Measurements from ENCODE around the gene CA5B.
"Not testable (repeated sequence)": the region's sequence is repeated elsewhere in the genome, so short reads cannot be mapped to it uniquely, and the experiment has no call there.

The CA5B gene

GRCh38 chrX:15815779-15816437 lies 77.8 kb downstream of the CA5B start:
- DNase-seq, result no peak

- no peak for DNase-seq
Observed at GRCh38 chrX:15816438-15816809, 78.4 kb downstream of the CA5B start.

- no peak for DNase-seq
Observed at GRCh38 chrX:15816886-15817285, 78.8 kb downstream of the CA5B start.

- DNase-seq, result no peak
Observed at GRCh38 chrX:15820106-15821073, 82.3 kb downstream of the CA5B start.

- DNase-seq, result no peak
Observed at GRCh38 chrX:15822922-15823321, 84.9 kb downstream of the CA5B start.

GRCh38 chrX:15825936-15826335 lies 87.9 kb downstream of the CA5B start:
- DNase-seq, result no peak

GRCh38 chrX:15829217-15829616 lies 91.1 kb downstream of the CA5B start:
- DNase-seq, result no peak

GRCh38 chrX:15831347-15831746 lies 93.3 kb downstream of the CA5B start:
- DNase-seq, result not testable (repeated sequence)

- DNase-seq, result no peak
Observed at GRCh38 chrX:15834053-15834452, 96.0 kb downstream of the CA5B start.

- no peak for DNase-seq
Observed at GRCh38 chrX:15834827-15835595, 96.9 kb downstream of the CA5B start.
